GM12873 (cell line): ENCODE data around the gene DNAJC9.

ENCODE experiments used
- TF ChIP-seq, protein P1 (sequence below): IDR thresholded peaks from 2 replicates; pipeline ENCODE4 v1.5.1; 2012; ENCODE audit warnings: low read depth, mild to moderate bottlenecking, moderate library complexity, low read length, control low read depth; ENCODE audit not compliant: insufficient read depth; ENCODE audit errors: missing control alignments

Gene DNAJC9

DNA sequence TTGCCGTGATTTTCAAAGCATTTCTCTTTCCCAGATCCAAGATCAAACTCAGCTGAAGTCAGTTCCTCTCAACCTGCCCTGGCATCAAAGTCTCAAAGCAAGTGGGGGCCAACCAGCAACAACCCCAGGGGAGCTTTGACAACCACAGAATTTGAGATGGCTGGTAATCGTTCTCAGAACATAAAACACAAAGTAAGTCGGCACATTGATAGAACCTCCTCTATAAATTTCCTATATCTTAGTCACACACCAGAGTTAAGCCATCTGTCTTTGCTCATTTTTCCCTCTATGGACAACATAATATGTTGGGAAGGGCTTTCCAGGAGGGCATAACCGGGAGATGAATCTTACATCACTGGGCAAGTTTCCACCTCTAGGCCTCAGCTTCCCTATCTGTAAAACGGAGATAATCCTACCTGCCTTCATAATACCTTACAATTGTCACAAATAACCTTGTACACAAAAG is 1.2 kb upstream of the DNAJC9 start:
- TF ChIP-seq, protein P1, sequence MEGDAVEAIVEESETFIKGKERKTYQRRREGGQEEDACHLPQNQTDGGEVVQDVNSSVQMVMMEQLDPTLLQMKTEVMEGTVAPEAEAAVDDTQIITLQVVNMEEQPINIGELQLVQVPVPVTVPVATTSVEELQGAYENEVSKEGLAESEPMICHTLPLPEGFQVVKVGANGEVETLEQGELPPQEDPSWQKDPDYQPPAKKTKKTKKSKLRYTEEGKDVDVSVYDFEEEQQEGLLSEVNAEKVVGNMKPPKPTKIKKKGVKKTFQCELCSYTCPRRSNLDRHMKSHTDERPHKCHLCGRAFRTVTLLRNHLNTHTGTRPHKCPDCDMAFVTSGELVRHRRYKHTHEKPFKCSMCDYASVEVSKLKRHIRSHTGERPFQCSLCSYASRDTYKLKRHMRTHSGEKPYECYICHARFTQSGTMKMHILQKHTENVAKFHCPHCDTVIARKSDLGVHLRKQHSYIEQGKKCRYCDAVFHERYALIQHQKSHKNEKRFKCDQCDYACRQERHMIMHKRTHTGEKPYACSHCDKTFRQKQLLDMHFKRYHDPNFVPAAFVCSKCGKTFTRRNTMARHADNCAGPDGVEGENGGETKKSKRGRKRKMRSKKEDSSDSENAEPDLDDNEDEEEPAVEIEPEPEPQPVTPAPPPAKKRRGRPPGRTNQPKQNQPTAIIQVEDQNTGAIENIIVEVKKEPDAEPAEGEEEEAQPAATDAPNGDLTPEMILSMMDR = no peak

DNA sequence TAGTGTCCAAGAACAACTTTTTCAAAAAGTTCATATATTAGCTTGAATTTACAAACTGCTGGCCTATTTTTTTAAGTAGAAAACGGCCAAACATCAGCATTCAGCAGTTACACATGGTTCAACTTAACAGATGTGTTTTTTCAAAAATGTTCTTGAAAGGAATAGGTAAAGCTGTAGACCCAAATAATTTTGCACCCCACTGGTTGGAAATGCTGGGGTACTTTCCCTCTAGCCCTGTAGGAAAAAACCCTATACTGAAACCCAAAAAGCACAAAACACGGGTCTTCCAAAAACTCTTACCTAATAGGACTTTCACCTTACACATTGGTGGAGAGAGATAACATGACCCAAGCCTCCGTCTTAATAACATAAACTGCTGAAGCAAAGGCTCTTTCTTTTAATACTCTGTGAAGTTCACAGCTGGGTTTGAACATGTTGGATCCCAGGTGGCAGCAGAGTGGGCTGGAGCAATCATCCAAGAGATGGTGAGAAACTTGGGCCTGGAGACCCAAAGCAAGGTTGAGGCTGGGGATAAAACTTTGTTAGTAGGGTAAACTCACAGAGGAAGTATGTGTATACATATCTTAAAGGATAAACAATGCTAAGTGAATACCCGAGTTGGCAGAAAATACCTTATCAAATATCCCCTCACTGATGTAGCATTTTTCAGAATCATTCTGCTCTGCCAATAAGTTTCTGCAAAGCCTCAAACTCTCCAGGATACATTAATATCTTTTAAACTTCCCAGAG is 629 bp upstream of the DNAJC9 start:
- TF ChIP-seq, protein P1 = no peak

DNA sequence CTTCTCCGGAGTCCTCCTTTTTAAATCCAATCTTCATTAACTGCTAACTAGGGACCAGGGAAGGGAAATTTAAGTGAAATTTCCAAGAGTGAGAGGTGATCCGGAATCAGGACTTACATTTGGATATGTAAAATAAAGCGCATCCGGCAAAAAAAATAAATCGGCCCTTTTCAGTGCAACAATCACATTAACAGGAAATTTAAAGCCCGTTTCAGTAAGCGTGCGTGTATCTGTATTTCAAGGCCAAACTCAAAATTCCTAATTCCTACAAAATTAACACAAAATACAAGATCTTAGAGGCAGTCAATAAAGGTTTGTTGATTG is 771 bp downstream of the DNAJC9 start:
- TF ChIP-seq, protein P1 = no peak

DNA sequence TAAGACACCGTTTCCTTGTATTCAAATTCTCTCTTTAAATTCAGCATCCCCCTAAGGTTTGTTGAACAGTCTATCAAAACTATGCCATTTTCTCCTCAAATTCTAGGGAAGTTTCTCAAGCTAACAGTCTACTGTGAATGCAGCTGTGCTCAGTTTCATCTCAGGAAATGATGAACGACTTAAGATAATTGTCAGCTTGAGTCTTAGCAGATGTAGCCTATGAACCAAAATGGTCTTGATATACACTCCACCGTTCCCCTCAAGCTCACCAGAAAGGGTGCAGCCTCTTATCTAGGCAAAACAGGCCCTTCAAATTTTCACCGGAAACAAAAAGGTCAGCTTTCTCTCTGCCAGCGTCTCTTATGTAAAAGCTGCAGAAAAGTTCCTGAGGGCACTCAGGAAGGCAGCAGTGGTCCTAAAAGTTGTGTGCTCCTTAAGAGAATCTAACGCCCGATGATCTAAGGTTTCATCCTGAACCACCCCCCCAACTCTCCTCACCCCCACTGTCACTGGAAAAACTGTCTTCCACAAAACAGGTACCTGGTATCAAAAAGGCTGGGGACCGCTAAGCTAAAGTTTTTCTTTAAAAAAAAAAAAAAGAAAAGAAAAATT is 2.1 kb downstream of the DNAJC9 start:
- TF ChIP-seq, protein P1 = no peak

DNA sequence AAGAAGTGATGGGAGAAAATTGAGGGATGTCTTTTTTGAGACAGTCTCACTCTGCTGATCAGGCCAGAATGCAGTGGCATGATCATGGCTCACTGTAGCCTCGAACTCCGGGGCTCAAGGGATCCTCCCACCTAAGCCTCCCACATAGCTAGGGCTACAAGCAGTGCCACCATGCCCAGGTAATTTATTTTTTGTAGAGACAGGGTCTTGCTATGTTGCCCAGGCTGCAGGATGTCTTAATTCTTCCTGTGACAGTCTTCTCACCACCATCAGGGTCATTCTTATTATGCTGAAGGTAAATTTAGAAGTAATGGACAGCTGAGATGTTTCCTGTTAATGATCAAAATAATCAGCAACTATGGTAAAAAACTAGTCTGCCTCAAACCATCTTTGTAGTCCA is 7.1 kb downstream of the DNAJC9 start:
- TF ChIP-seq, protein P1 = no peak

DNA sequence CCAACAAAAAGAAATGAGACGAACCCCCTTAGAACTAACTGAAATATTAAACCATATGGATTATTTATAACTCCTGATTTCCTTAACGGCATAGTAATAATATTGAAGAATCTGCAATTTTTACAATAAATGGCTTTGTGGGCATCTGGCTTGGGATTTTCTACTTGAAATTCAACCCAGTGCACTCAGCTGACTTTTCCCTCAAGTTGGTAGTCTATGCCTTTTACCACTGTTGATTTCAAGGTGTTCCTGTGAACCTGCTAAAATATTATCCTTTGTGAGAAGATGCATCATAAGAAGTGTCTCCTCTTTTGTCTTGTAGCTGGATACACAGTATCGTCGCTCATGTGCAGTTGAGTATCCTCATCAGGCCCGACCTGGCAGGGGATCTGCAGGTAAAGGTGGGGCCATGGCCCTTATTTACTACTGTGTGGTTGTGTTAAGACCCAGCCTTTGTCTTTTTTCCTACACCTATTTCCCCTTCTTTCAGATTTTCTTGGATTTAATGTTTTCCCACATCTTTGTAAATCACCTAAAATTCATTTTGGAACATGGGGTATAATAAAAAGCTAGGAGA is 8.0 kb downstream of the DNAJC9 start:
- TF ChIP-seq, protein P1 = no peak

DNA sequence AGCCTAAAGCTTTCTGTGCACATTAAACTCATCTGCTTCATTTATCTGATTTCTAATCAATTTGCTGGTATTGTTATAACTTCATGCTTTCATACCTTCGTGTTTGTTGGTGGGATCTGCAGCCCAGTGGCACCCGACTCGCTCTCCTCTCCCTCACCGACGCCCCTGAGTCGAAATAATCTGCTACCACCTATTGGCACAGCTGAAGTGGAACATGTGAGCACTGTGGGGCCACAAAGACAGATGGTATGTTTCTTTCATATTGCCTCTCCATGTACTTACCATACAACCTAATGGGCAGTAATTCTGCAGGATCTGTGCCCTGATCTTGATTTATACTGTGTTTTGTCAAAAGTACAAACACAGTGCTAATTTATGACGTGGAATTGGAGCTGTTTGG is 12.4 kb downstream of the DNAJC9 start:
- TF ChIP-seq, protein P1 = no peak
